NCI-H146 (cell line): ENCODE measurements around the gene WRAP73.

ENCODE experiments used
- DNase-seq: peaks from one replicate; lab custom pipeline; 2025; lab: John Stamatoyannopoulos, UW

WRAP73 gene

GRCh38 chr1:3611170-3612019 is 38.5 kb downstream of the WRAP73 start, which contains the start of gene MEGF6:
Gene MEGF6, minus strand, starts transcription at chr1:3611508. Its CDS starts 240 bp downstream, at chr1:3611268.
- DNase-seq: peak; percentile 83

- DNase-seq: no peak
These were observed 39.3 kb downstream of the WRAP73 start for GRCh38 chr1:3610527-3611169.

GRCh38 chr1:3609769-3610526 is 40.0 kb downstream of the WRAP73 start:
- no peak for DNase-seq

GRCh38 chr1:3609016-3609768 is 40.7 kb downstream of the WRAP73 start:
- no peak for DNase-seq

GRCh38 chr1:3608154-3608553 is 41.7 kb downstream of the WRAP73 start:
- no peak for DNase-seq

GRCh38 chr1:3607703-3608065 is 42.2 kb downstream of the WRAP73 start:
- DNase-seq: no peak

GRCh38 chr1:3606779-3607702 is 42.9 kb downstream of the WRAP73 start:
- DNase-seq: no peak

- DNase-seq: no peak
These were observed 44.7 kb downstream of the WRAP73 start for GRCh38 chr1:3604997-3605823.

- no peak for DNase-seq
These were observed 45.4 kb downstream of the WRAP73 start for GRCh38 chr1:3604468-3604974.

- DNase-seq: no peak
These were observed 46.1 kb downstream of the WRAP73 start for GRCh38 chr1:3603571-3604467.

- DNase-seq: no peak
These were observed 46.7 kb downstream of the WRAP73 start for GRCh38 chr1:3603156-3603555.

- no peak for DNase-seq
These were observed 47.5 kb downstream of the WRAP73 start for GRCh38 chr1:3602375-3602774.

GRCh38 chr1:3601743-3602142 is 48.2 kb downstream of the WRAP73 start:
- DNase-seq: no peak

GRCh38 chr1:3600354-3600753 is 49.5 kb downstream of the WRAP73 start:
- DNase-seq: no peak

GRCh38 chr1:3599816-3600215 is 50.1 kb downstream of the WRAP73 start:
- DNase-seq: no peak

GRCh38 chr1:3599286-3599811 is 50.6 kb downstream of the WRAP73 start:
- DNase-seq: no peak

GRCh38 chr1:3598522-3599285 is 51.2 kb downstream of the WRAP73 start:
- DNase-seq: no peak

GRCh38 chr1:3598051-3598491 is 51.8 kb downstream of the WRAP73 start:
- no peak for DNase-seq
